B cell (primary cell): Measurements from ENCODE around the gene PPP1R3E. TPM values are rescaled to one million over a fixed set of nuclear protein-coding genes. Genes with fewer than 3 reads are reported as not detected.

Source experiments
- ATAC-seq: fragments of 200-7000 bp; cut with Tn5 transposase; one replicate; pipeline ENCODE4 v1.10.0; 2021; ENCODE audit warnings: low read depth, mild to moderate bottlenecking, moderate number of reproducible peaks, moderate library complexity
- CTCF ChIA-PET: fragments of 350-600 bp; sonication (Branson Sonifier 250); formaldehyde crosslinking; loops from one replicate; lab custom pipeline; 2021; ENCODE audit warnings: antibody characterized with exemption, inconsistent platforms; lab: Charles Lee
- POLR2A ChIA-PET: fragments of 350-600 bp; sonication (Branson Sonifier 250); formaldehyde crosslinking; loops from one replicate; lab custom pipeline; 2021; ENCODE audit warnings: antibody characterized with exemption; lab: Charles Lee
- DNase-seq: peaks from one replicate; pipeline ENCODE4 v3.0.0; 2013
- H2AFZ ChIP-seq: 2 replicates; pipeline ENCODE4 v1.6.1; 2012; ENCODE audit warnings: mild to moderate bottlenecking, low read depth, low read length; ENCODE audit not compliant: insufficient read depth, poor library complexity, severe bottlenecking
- H3K27ac ChIP-seq, 2 donors: 1 replicate in 1 of 2; 2 replicates in 1 of 2; pipeline ENCODE4 v1.5.1; 2012 to 2013; ENCODE audit warnings: low read length in 2 of 2, mild to moderate bottlenecking in 2 of 2, moderate library complexity in 1 of 2
- H3K27me3 ChIP-seq, 4 experiments: fragments of 200-600 bp in 1 of 4; sonication (generic) in 1 of 4; replicated peaks in 1 of 4; 1 replicate in 2 of 4; 2 replicates in 2 of 4; pipeline versions ENCODE4 v1.6.1 to v1.7.0; 2013 to 2016; ENCODE audit warnings: low read length in 3 of 4, mild to moderate bottlenecking in 2 of 4, mixed read lengths in 1 of 4, moderate library complexity in 1 of 4; ENCODE audit not compliant: insufficient read depth in 4 of 4, control insufficient read depth in 3 of 4; ENCODE audit errors: control extremely low read depth in 1 of 4
- H3K36me3 ChIP-seq, 2 experiments: replicated peaks in 1 of 2; 1 replicate in 1 of 2; 2 replicates in 1 of 2; pipeline versions ENCODE4 v1.6.1 to v1.7.1; 2013; ENCODE audit warnings: low read length in 1 of 2; ENCODE audit not compliant: insufficient read depth in 2 of 2, control insufficient read depth in 1 of 2; ENCODE audit errors: control extremely low read depth in 1 of 2, extremely low read depth in 1 of 2
- H3K4me1 ChIP-seq, 2 donors: fragments of 200-600 bp in 1 of 2; sonication (generic) in 1 of 2; 1 replicate in 1 of 2; 2 replicates in 1 of 2; pipeline versions ENCODE4 v1.5.1 to v1.6.1; 2013 to 2017; ENCODE audit warnings: low read length in 2 of 2; ENCODE audit not compliant: control insufficient read depth in 2 of 2, insufficient read depth in 2 of 2
- H3K4me2 ChIP-seq: replicated peaks from 2 replicates; pipeline ENCODE3; 2012; ENCODE audit warnings: mild to moderate bottlenecking, low read depth, low read length; ENCODE audit not compliant: poor library complexity, severe bottlenecking
- H3K4me3 ChIP-seq, 5 experiments: fragments of 200-600 bp in 1 of 5; sonication (generic) in 1 of 5; 1 replicate in 3 of 5; 2 replicates in 2 of 5; pipeline versions ENCODE4 v1.5.1 to v1.7.0; 2011 to 2016; ENCODE audit warnings: low read length in 4 of 5, mild to moderate bottlenecking in 4 of 5, low read depth in 2 of 5, control low read depth in 1 of 5, moderate library complexity in 1 of 5; ENCODE audit not compliant: insufficient read depth in 1 of 5; ENCODE audit errors: control extremely low read depth in 1 of 5, extremely low read depth in 1 of 5
- H3K79me2 ChIP-seq: fragments of 200-600 bp; sonication (generic); one replicate; pipeline ENCODE4 v1.6.0; 2016; ENCODE audit warnings: low read length; ENCODE audit not compliant: control insufficient read depth, insufficient read depth
- H3K9ac ChIP-seq: fragments of 200-600 bp; sonication (generic); 2 replicates; pipeline ENCODE4 v1.6.1; 2017; ENCODE audit warnings: mild to moderate bottlenecking, low read length, moderate library complexity
- H3K9me3 ChIP-seq, 3 donors: one replicate each; pipeline versions ENCODE4 v1.6.1 to v1.7.1; 2013; ENCODE audit warnings: low read length in 2 of 3; ENCODE audit not compliant: control insufficient read depth in 2 of 3, insufficient read depth in 1 of 3; ENCODE audit errors: control extremely low read depth in 1 of 3
- H4K20me1 ChIP-seq: 2 replicates; pipeline ENCODE4 v1.6.0; 2012; ENCODE audit warnings: mild to moderate bottlenecking, low read length; ENCODE audit not compliant: insufficient read depth, control insufficient read depth, poor library complexity, severe bottlenecking
- H3K27ac Mint-ChIP-seq: one replicate; pipeline ENCODE4 v1.8.0; 2021; ENCODE audit warnings: mixed read lengths
- H3K27me3 Mint-ChIP-seq: one replicate; pipeline ENCODE4 v1.8.0; 2021; ENCODE audit warnings: mixed read lengths
- H3K4me1 Mint-ChIP-seq: one replicate; pipeline ENCODE4 v1.8.0; 2021; ENCODE audit warnings: mixed read lengths
- H3K4me3 Mint-ChIP-seq: one replicate; pipeline ENCODE4 v1.8.0; 2021; ENCODE audit warnings: mixed read lengths
- H3K9me3 Mint-ChIP-seq: one replicate; pipeline ENCODE4 v1.8.0; 2022; ENCODE audit warnings: mixed read lengths; ENCODE audit not compliant: insufficient read depth
- EZH2 ChIP-seq: IDR thresholded peaks from 2 replicates; pipeline ENCODE4 v1.6.1; 2012; ENCODE audit warnings: borderline replicate concordance, low read depth, mild to moderate bottlenecking, moderate library complexity, low read length; ENCODE audit not compliant: insufficient read depth, poor library complexity, severe bottlenecking
- WGBS: methylation state at CpG from one replicate; pipeline ENCODE4 v1.1.5; 2013; ENCODE audit warnings: missing lambda C conversion rate; ENCODE audit not compliant: insufficient coverage; 5-methylcytosine and 5-hydroxymethylcytosine counted together
- intact Hi-C: fragments of 100-400 bp; cut with micrococcal nuclease; formaldehyde crosslinking; loops from one replicate; pipeline ENCODE4 v1.10.0; 2022
- polyA plus RNA-seq: library from polyadenylated mRNA; depleted of rRNA; stranded (reverse); fragments of >200 nt; gene quantifications from 2 replicates; pipeline ENCODE4 v1.2.3, GENCODE V29; 2012
- total RNA-seq, 2 donors: library from RNA; stranded (reverse); fragments of 120-200 nt in 1 of 2; gene quantifications; 1 replicate in 1 of 2; 2 replicates in 1 of 2; pipeline versions ENCODE4 v1.2.3 to v1.2.4, GENCODE V29; 2013 to 2022
- TF ChIP-seq, protein P1 (sequence below): fragments of 200-600 bp; IDR thresholded peaks from one replicate; pipeline ENCODE4 v1.8.0; 2022; ENCODE audit warnings: antibody characterized with exemption, mild to moderate bottlenecking

PPP1R3E gene
- total and polyA plus RNA-seq, 2 donors (not counting 1 experiment from before 2014, with no cell fraction given): 56.9 to 76.7 TPM

DNA sequence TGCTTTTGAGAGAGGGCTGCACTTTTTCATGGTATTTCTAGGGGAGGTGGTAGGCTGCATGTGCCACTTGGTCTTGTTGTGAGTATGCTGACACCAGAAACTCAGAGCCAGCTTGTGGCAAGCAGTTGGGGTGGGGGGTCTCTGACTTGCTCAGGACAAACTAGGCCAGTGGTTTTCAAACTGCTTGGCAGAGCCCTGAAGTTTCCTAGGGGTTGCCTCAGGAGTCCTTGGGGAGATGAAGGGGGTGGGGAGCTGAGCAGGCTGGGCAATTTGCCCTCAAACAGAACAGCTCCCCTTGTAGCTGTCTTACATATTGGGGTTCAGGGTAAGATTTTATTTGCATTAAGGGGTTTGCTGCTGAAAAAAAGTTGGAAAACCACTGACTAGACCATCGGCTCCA is 7.9 kb upstream of the PPP1R3E start:
- Histone ChIP-seq H3K79me2 (no peaks in the 10 kb centered on the region), H3K4me2 (no peak overlapping the region), H3K9ac (no peak overlapping the region), H3K4me3 (no peak overlapping the region), H3K4me1 (peaks cover 10 to 24% of the 10 kb centered on the region in 2 donors), H4K20me1 (no peaks in the 10 kb centered on the region), H3K27me3 (no peaks in the 10 kb centered on the region), H2AFZ (no peak overlapping the region), H3K27ac (no peak overlapping the region), H3K9me3 (peaks cover 0 to 3% (median 0%) of the 10 kb centered on the region in 3 donors), H3K36me3 (no peaks in the 10 kb centered on the region)
- no peaks in the 10 kb centered on the region for H3K9me3 Mint-ChIP-seq
- intact Hi-C loops: no loop called here
- CTCF ChIA-PET: interaction anchor here (0.9 to 1.5 kb wide), 4 partner anchors 15 to 233 kb away, joined by 3 to 4 read pairs (median 4); no protein-coding TSS in a partner anchor
- H3K4me3 Mint-ChIP-seq: no peak overlapping the region
- WGBS: no CpG with 5 or more reads among the region's 1 CpG
- no peak overlapping the region for H3K27ac Mint-ChIP-seq
- ATAC-seq (no peak), DNase-seq (no peak)
- POLR2A ChIA-PET: no interaction called here
- H3K4me1 Mint-ChIP-seq: peaks cover 23% of the 10 kb centered on the region
- TF ChIP-seq EZH2: no peak
- TF ChIP-seq, protein P1, sequence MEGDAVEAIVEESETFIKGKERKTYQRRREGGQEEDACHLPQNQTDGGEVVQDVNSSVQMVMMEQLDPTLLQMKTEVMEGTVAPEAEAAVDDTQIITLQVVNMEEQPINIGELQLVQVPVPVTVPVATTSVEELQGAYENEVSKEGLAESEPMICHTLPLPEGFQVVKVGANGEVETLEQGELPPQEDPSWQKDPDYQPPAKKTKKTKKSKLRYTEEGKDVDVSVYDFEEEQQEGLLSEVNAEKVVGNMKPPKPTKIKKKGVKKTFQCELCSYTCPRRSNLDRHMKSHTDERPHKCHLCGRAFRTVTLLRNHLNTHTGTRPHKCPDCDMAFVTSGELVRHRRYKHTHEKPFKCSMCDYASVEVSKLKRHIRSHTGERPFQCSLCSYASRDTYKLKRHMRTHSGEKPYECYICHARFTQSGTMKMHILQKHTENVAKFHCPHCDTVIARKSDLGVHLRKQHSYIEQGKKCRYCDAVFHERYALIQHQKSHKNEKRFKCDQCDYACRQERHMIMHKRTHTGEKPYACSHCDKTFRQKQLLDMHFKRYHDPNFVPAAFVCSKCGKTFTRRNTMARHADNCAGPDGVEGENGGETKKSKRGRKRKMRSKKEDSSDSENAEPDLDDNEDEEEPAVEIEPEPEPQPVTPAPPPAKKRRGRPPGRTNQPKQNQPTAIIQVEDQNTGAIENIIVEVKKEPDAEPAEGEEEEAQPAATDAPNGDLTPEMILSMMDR: no peak
- H3K27me3 Mint-ChIP-seq: no peaks in the 10 kb centered on the region

GRCh38 chr14:23308721-23309445 is 6.2 kb upstream of the PPP1R3E start:
- H3K4me1 Mint-ChIP-seq: peaks cover 26% of the 10 kb centered on the region
- no peaks in the 10 kb centered on the region for H3K27me3 Mint-ChIP-seq
- no peaks in the 10 kb centered on the region for H3K79me2 ChIP-seq
- intact Hi-C loops: loop anchor here (10.0 kb wide), 1 partner anchor 304 kb away; no protein-coding TSS in a partner anchor
- WGBS: 95% methylated on average over 13 of the region's 17 CpGs
- DNase-seq: no peak
- TF ChIP-seq, protein P1: no peak
- TF ChIP-seq EZH2: no peak
- H4K20me1 ChIP-seq: no peaks in the 10 kb centered on the region
- H2AFZ ChIP-seq: no peak overlapping the region
- H3K27me3 ChIP-seq: no peaks in the 10 kb centered on the region
- CTCF ChIA-PET: interaction anchor here (3.2 kb wide), 1 partner anchor 12 kb away, joined by 27 read pairs; the partner anchor contains the start of gene PABPN1
- peak overlapping the region; percentile 26 for H3K27ac Mint-ChIP-seq
- H3K27ac ChIP-seq: no peak overlapping the region
- H3K36me3 ChIP-seq: no peaks in the 10 kb centered on the region
- POLR2A ChIA-PET: no interaction called here
- no peak overlapping the region for H3K9ac ChIP-seq
- no peak for ATAC-seq
- no peak overlapping the region for H3K4me3 Mint-ChIP-seq
- H3K4me1 ChIP-seq: peaks cover 10 to 24% of the 10 kb centered on the region in 2 donors
- H3K4me3 ChIP-seq: no peak overlapping the region
- H3K4me2 ChIP-seq: no peak overlapping the region
- peaks cover 0 to 3% (median 0%) of the 10 kb centered on the region in 3 donors for H3K9me3 ChIP-seq
- H3K9me3 Mint-ChIP-seq: no peaks in the 10 kb centered on the region
